ENCODE data around the gene SRC. TPM values are rescaled to one million over a fixed set of nuclear protein-coding genes. Genes with fewer than 3 reads are reported as not detected.

The SRC gene
- total and polyA plus RNA-seq, 2 donors from 2014 or later, result 28.5 to 70.0 TPM

- DNase-seq (peak in 2 of 5 donors; percentile 16 to 35), FAIRE-seq (no peak)
- intact Hi-C loops (cut with DNase I), result no loop called here
- H3K4me3 ChIP-seq (ENCODE audit: low read length in 3 of 3), result no peak overlapping the region
- H3K27me3 ChIP-seq (ENCODE audit: control insufficient read depth, insufficient read depth, low read length), result no peaks in the 10 kb centered on the region
- H3K4me1 ChIP-seq (ENCODE audit: control insufficient read depth in 2 of 3, insufficient read depth in 2 of 3, low read depth in 1 of 3, low read length in 3 of 3), result peaks cover 0 to 26% (median 17%) of the 10 kb centered on the region in 3 donors
- peaks cover 0 to 2% (median 0%) of the 10 kb centered on the region in 3 donors for H3K36me3 ChIP-seq (ENCODE audit: control insufficient read depth in 2 of 3, insufficient read depth in 3 of 3, low read length in 3 of 3)
- no peak for TF ChIP-seq CTCF (IDR thresholded peaks at IDR 0.05; ENCODE audit: borderline replicate concordance, extremely low read depth, insufficient read depth)
- peak overlapping the region in 1 of 2 donors; percentile 24 for H3K27ac ChIP-seq (ENCODE audit: low read depth in 2 of 2, low read length in 2 of 2)
- H3K9me3 ChIP-seq (ENCODE audit: control insufficient read depth in 2 of 3, insufficient read depth in 1 of 3, low read length in 3 of 3), result no peaks in the 10 kb centered on the region
- H3K9ac ChIP-seq (ENCODE audit: low read length in 3 of 3), result no peak overlapping the region
These were observed 2.2 kb downstream of the SRC start for GRCh38 chr20:37347891-37348791.

- DNase-seq (peak in 1 of 5 donors; percentile 29), FAIRE-seq (no peak)
- peaks cover 0 to 5% (median 2%) of the 10 kb centered on the region in 3 donors for H3K36me3 ChIP-seq (ENCODE audit: control insufficient read depth in 2 of 3, insufficient read depth in 3 of 3, low read length in 3 of 3)
- H3K9me3 ChIP-seq (ENCODE audit: control insufficient read depth in 2 of 3, insufficient read depth in 1 of 3, low read length in 3 of 3), result no peaks in the 10 kb centered on the region
- H3K27ac ChIP-seq (ENCODE audit: low read depth in 2 of 2, low read length in 2 of 2), result no peak overlapping the region
- H3K9ac ChIP-seq (ENCODE audit: low read length in 3 of 3), result no peak overlapping the region
- H3K4me1 ChIP-seq (ENCODE audit: control insufficient read depth in 2 of 3, insufficient read depth in 2 of 3, low read depth in 1 of 3, low read length in 3 of 3), result peaks cover 0 to 21% (median 15%) of the 10 kb centered on the region in 3 donors
- intact Hi-C loops (cut with DNase I), result no loop called here
- no peak for TF ChIP-seq CTCF (IDR thresholded peaks at IDR 0.05; ENCODE audit: borderline replicate concordance, extremely low read depth, insufficient read depth)
- no peaks in the 10 kb centered on the region for H3K27me3 ChIP-seq (ENCODE audit: control insufficient read depth, insufficient read depth, low read length)
- H3K4me3 ChIP-seq (ENCODE audit: low read length in 3 of 3), result no peak overlapping the region
These were observed 3.0 kb downstream of the SRC start for GRCh38 chr20:37348792-37349516.

GRCh38 chr20:37349517-37350491 lies 3.9 kb downstream of the SRC start:
- peak in 1 of 5 donors; percentile 25 for DNase-seq
- no peak for FAIRE-seq
- intact Hi-C loops (cut with DNase I), result no loop called here

More at GRCh38 chr20:37349517-37350491, 3.9 kb downstream of the SRC start:
- no peak overlapping the region for H3K27ac ChIP-seq (ENCODE audit: low read depth in 2 of 2, low read length in 2 of 2)
- H3K4me1 ChIP-seq (ENCODE audit: control insufficient read depth in 2 of 3, insufficient read depth in 2 of 3, low read depth in 1 of 3, low read length in 3 of 3), result peaks cover 0 to 23% (median 6%) of the 10 kb centered on the region in 3 donors
- TF ChIP-seq CTCF (IDR thresholded peaks at IDR 0.05; ENCODE audit: borderline replicate concordance, extremely low read depth, insufficient read depth), result no peak
- no peak overlapping the region for H3K9ac ChIP-seq (ENCODE audit: low read length in 3 of 3)
- H3K4me3 ChIP-seq (ENCODE audit: low read length in 3 of 3), result no peak overlapping the region
- H3K9me3 ChIP-seq (ENCODE audit: control insufficient read depth in 2 of 3, insufficient read depth in 1 of 3, low read length in 3 of 3), result no peaks in the 10 kb centered on the region
- H3K36me3 ChIP-seq (ENCODE audit: control insufficient read depth in 2 of 3, insufficient read depth in 3 of 3, low read length in 3 of 3), result peaks cover 0 to 5% (median 2%) of the 10 kb centered on the region in 3 donors
- no peaks in the 10 kb centered on the region for H3K27me3 ChIP-seq (ENCODE audit: control insufficient read depth, insufficient read depth, low read length)

Measured in kidney (tissue), 14 donors.